ENCODE results near the gene ACTN3.

GRCh38 chr11:66546966-66547661, 411 bp downstream of the ACTN3 start:
- TF ChIP-seq CTCF (conservative IDR thresholded peaks at IDR 0.05) (no peak), ZFX (IDR thresholded peaks at IDR 0.05) (no peak)
